Dedifferentiated amniotic fluid mesenchymal stem cell (primary cell): ENCODE results near the gene PEX6.
"Not testable (repeated sequence)": the region's sequence is repeated elsewhere in the genome, so short reads cannot be mapped to it uniquely, and the experiment has no call there.

Source experiments
- DNase-seq: peaks from one replicate; pipeline ENCODE4 v3.0.0-alpha.2; 2016; ENCODE audit errors: extremely low spot score

The PEX6 gene

DNA sequence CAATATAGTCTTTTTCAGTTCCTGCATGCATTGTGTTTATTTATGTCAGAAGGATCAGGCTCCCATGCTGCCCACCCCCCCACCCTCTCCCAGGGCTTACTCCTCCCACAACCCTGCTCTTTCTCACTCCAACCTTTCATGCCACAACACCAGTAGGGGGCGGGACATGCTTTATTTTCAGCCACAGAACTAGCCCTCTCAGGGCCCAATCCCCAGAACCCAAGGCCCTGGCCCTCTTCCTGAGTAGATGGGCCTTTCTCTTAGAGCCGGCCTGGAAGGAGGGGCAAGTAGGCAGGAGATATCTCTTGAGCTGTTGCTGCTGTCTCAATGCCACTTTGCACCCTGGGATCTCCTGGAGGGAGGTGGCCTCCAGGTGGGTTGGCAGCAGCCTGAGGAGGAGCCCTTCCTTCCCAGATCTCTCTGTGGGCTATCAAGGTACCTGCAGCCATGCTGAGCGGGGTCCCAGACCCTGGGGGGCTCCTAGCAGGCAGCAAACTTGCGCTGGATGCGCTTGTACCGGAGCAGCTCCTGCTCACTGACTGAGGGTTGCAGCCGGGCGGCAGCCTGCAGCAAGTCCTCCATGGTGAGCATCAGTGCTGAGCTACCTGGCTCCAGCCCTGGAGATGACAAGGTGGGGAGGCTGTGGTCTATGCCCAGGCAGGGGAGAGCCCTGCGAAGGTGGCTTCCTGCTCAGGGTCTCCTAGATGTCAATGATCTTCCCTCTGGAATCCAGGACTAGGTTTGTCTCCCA is 15.0 kb downstream of the PEX6 start:
- DNase-seq: no peak

GRCh38 chr6:42963179-42963854 is 15.7 kb downstream of the PEX6 start:
- no peak for DNase-seq

GRCh38 chr6:42962502-42963178 is 16.3 kb downstream of the PEX6 start:
- no peak for DNase-seq

GRCh38 chr6:42962096-42962495 is 16.9 kb downstream of the PEX6 start:
- DNase-seq: no peak

- no peak for DNase-seq
Observed at GRCh38 chr6:42961020-42961470, 17.9 kb downstream of the PEX6 start.

GRCh38 chr6:42960243-42961019 is 18.6 kb downstream of the PEX6 start, which contains the start of gene GNMT:
Gene GNMT, plus strand, starts transcription at chr6:42960754. Its CDS starts 14 bp downstream, at chr6:42960768.
- no peak for DNase-seq

GRCh38 chr6:42959917-42960242 is 19.1 kb downstream of the PEX6 start:
- no peak for DNase-seq

GRCh38 chr6:42958125-42958524 is 20.9 kb downstream of the PEX6 start:
- DNase-seq: no peak

DNA sequence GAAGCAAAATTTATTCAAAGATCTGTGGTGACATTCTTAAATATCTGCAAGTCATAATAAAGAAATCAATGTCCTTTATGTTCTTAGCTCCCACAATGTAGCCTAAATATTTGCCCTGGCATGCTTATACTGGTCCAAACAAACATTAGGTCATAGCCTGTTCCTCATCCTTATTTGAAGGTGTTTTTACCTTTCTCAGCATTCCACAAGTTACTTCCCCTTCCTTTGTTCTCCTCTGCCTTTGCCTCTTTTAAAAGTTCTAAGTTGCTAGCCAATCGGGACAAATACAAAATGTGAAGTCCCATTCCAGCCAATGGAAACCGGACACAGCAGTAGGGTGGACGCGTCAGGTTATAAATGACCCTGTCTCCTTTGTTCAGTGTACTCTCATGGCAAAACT is 24.6 kb downstream of the PEX6 start:
- not testable (repeated sequence) for DNase-seq

- no peak for DNase-seq
Observed at GRCh38 chr6:42952389-42952788, 26.6 kb downstream of the PEX6 start.

GRCh38 chr6:42947950-42948349 is 31.0 kb downstream of the PEX6 start:
- no peak for DNase-seq

- DNase-seq: no peak
Observed at GRCh38 chr6:42942444-42942843, 36.5 kb downstream of the PEX6 start.

- not testable (repeated sequence) for DNase-seq
Observed at GRCh38 chr6:42941356-42941755, 37.6 kb downstream of the PEX6 start.

GRCh38 chr6:42940493-42941045 is 38.4 kb downstream of the PEX6 start:
- no peak for DNase-seq

DNA sequence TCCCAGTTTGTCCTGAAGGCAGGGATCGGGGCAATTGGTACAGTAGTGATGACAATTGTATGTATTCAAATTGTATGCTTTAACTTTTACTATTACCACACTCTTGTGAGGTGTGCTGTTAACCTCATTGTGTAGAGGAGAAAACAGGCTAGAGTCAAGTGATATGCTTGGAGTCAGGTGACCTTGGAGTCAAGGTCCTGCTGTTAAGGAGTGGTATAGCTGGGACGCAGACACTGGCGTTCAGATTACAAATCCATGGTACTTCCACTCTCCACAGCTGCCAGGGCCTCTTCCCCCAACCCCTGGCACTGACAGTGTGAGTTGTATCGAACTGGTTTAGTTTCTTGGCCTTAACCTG is 39.2 kb downstream of the PEX6 start:
- DNase-seq: no peak

- no peak for DNase-seq
Observed at GRCh38 chr6:42938987-42939809, 39.8 kb downstream of the PEX6 start.

DNA sequence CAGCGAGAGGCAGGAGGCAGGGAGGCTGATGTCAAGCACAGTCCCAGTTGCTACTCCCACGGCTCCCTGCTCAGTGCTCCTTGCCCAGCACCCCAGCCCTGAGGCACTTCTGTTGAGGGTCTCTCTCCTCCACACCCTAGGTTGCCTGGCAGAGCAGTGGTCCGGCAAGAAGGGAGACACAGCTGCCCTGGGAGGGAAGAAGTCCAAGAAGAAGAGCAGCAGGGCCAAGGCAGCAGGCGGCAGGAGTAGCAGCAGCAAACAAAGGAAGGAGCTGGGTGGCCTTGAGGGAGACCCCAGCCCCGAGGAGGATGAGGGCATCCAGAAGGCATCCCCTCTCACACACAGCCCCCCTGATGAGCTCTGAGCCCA is 40.6 kb downstream of the PEX6 start:
- no peak for DNase-seq

GRCh38 chr6:42937548-42938427 is 41.2 kb downstream of the PEX6 start:
- no peak for DNase-seq

DNA sequence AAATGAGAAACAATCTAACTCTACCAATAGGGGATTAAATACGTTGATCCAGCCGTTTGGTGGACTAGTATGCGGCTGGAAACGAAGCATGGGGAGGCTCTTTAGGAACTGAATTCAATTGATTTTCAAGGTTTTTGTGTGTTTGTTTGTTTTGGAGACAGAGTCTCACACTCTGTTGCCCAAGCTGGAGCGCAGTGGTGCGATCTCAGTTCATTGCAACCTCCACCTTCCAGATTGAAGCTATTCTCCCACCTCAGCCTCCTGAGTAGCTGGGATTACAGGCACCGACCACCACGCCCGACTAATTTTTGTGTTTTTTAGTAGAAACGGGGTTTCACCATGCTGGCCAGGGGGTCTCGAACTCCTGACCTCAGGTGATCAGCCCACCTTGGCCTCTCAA is 42.6 kb downstream of the PEX6 start:
- DNase-seq: no peak

GRCh38 chr6:42935322-42935721 is 43.7 kb downstream of the PEX6 start:
- DNase-seq: no peak
